Subcutaneous abdominal adipose tissue (tissue), 5 donors: Measurements from ENCODE around the gene LPCAT3.
A peak's percentile ranks its signal among the peaks of the same experiment; 100 is the strongest.

ENCODE experiments used
- H3K27ac ChIP-seq: one replicate; pipeline ENCODE4 v1.7.0; 2013; ENCODE audit warnings: low read depth, mild to moderate bottlenecking, inconsistent platforms, low read length, moderate library complexity
- H3K27me3 ChIP-seq, 5 donors: one replicate each; pipeline ENCODE4 v1.7.0; 2013; ENCODE audit warnings: low read length in 5 of 5, inconsistent platforms in 1 of 5; ENCODE audit not compliant: control insufficient read depth in 5 of 5, insufficient read depth in 4 of 5
- H3K36me3 ChIP-seq, 5 donors: one replicate each; pipeline ENCODE4 v1.7.0; 2013; ENCODE audit warnings: low read length in 5 of 5; ENCODE audit not compliant: control insufficient read depth in 5 of 5, insufficient read depth in 5 of 5
- H3K4me1 ChIP-seq, 5 donors: one replicate each; pipeline ENCODE4 v1.7.0; 2013; ENCODE audit warnings: low read length in 5 of 5, mild to moderate bottlenecking in 3 of 5, moderate library complexity in 1 of 5; ENCODE audit not compliant: control insufficient read depth in 5 of 5, insufficient read depth in 5 of 5
- H3K4me3 ChIP-seq, 5 donors: one replicate each; pipeline ENCODE4 v1.7.0; 2013; ENCODE audit warnings: low read length in 5 of 5, low read depth in 1 of 5
- H3K9ac ChIP-seq, 5 donors: one replicate each; pipeline ENCODE4 v1.7.0; 2013; ENCODE audit warnings: low read length in 5 of 5, mild to moderate bottlenecking in 4 of 5, moderate library complexity in 3 of 5
- H3K9me3 ChIP-seq, 5 donors: one replicate each; pipeline ENCODE4 v1.7.0; 2013; ENCODE audit warnings: low read length in 5 of 5; ENCODE audit not compliant: control insufficient read depth in 5 of 5
- donor health status: healthy.
- donor health status: healthy.
- donor health status: healthy.
- donor health status: healthy.
- donor health status: healthy.

LPCAT3 gene

GRCh38 chr12:6980740-6981139, 37.5 kb downstream of the LPCAT3 start:
- Histone ChIP-seq H3K27ac (no peak overlapping the region), H3K36me3 (peaks cover 15 to 79% (median 70%) of the 10 kb centered on the region in 5 donors), H3K27me3 (no peaks in the 10 kb centered on the region), H3K4me1 (no peaks in the 10 kb centered on the region), H3K4me3 (no peak overlapping the region), H3K9ac (no peak overlapping the region), H3K9me3 (no peaks in the 10 kb centered on the region)

GRCh38 chr12:6980075-6980474, 38.2 kb downstream of the LPCAT3 start:
- H3K36me3 ChIP-seq: peaks cover 19 to 86% (median 76%) of the 10 kb centered on the region in 5 donors

GRCh38 chr12:6979453-6979852, 38.8 kb downstream of the LPCAT3 start:
- no peaks in the 10 kb centered on the region for H3K27me3 ChIP-seq
- H3K9ac ChIP-seq: no peak overlapping the region
- H3K4me3 ChIP-seq: no peak overlapping the region
- peaks cover 25 to 90% (median 83%) of the 10 kb centered on the region in 5 donors for H3K36me3 ChIP-seq
- H3K9me3 ChIP-seq: no peaks in the 10 kb centered on the region
- no peaks in the 10 kb centered on the region for H3K4me1 ChIP-seq
- no peak overlapping the region for H3K27ac ChIP-seq

More at GRCh38 chr12:6980075-6980474, 38.2 kb downstream of the LPCAT3 start:
- no peaks in the 10 kb centered on the region for H3K27me3 ChIP-seq
- no peaks in the 10 kb centered on the region for H3K9me3 ChIP-seq
- H3K27ac ChIP-seq: no peak overlapping the region
- H3K4me1 ChIP-seq: no peaks in the 10 kb centered on the region
- H3K9ac ChIP-seq: no peak overlapping the region
- H3K4me3 ChIP-seq: no peak overlapping the region

GRCh38 chr12:6979021-6979420, 39.3 kb downstream of the LPCAT3 start:
- Histone ChIP-seq H3K4me3 (no peak overlapping the region), H3K4me1 (no peaks in the 10 kb centered on the region), H3K27me3 (no peaks in the 10 kb centered on the region), H3K27ac (no peak overlapping the region), H3K9ac (no peak overlapping the region), H3K36me3 (peaks cover 25 to 94% (median 87%) of the 10 kb centered on the region in 5 donors), H3K9me3 (no peaks in the 10 kb centered on the region)

GRCh38 chr12:6978611-6979011, 39.7 kb downstream of the LPCAT3 start:
- Histone ChIP-seq H3K9ac (no peak overlapping the region), H3K9me3 (no peaks in the 10 kb centered on the region), H3K4me1 (no peaks in the 10 kb centered on the region), H3K27me3 (no peaks in the 10 kb centered on the region), H3K36me3 (peaks cover 25 to 95% (median 90%) of the 10 kb centered on the region in 5 donors), H3K27ac (no peak overlapping the region), H3K4me3 (no peak overlapping the region)

GRCh38 chr12:6978188-6978587, 40.1 kb downstream of the LPCAT3 start:
- no peaks in the 10 kb centered on the region for H3K4me1 ChIP-seq
- H3K4me3 ChIP-seq: no peak overlapping the region
- H3K27me3 ChIP-seq: no peaks in the 10 kb centered on the region
- no peaks in the 10 kb centered on the region for H3K9me3 ChIP-seq
- peaks cover 22 to 92% (median 88%) of the 10 kb centered on the region in 5 donors for H3K36me3 ChIP-seq
- H3K9ac ChIP-seq: no peak overlapping the region
- H3K27ac ChIP-seq: no peak overlapping the region

- Histone ChIP-seq H3K27ac (no peak overlapping the region), H3K27me3 (no peaks in the 10 kb centered on the region), H3K4me3 (no peak overlapping the region), H3K9ac (peak overlapping the region in 1 of 5 donors; percentile 16), H3K9me3 (no peaks in the 10 kb centered on the region), H3K36me3 (peaks cover 19 to 87% (median 85%) of the 10 kb centered on the region in 5 donors), H3K4me1 (no peaks in the 10 kb centered on the region)
These were observed 40.6 kb downstream of the LPCAT3 start for GRCh38 chr12:6977653-6978052.

GRCh38 chr12:6975297-6976032, 42.8 kb downstream of the LPCAT3 start:
- Histone ChIP-seq H3K4me3 (no peak overlapping the region), H3K27me3 (no peaks in the 10 kb centered on the region), H3K4me1 (peaks cover 2 to 12% (median 8%) of the 10 kb centered on the region in 5 donors), H3K9ac (no peak overlapping the region), H3K36me3 (peaks cover 17 to 65% (median 63%) of the 10 kb centered on the region in 5 donors), H3K27ac (no peak overlapping the region), H3K9me3 (no peaks in the 10 kb centered on the region)

- H3K36me3 ChIP-seq: peaks cover 17 to 55% (median 52%) of the 10 kb centered on the region in 5 donors
- H3K27me3 ChIP-seq: no peaks in the 10 kb centered on the region
- H3K4me3 ChIP-seq: no peak overlapping the region
- no peaks in the 10 kb centered on the region for H3K9me3 ChIP-seq
- H3K4me1 ChIP-seq: peaks cover 4 to 24% (median 18%) of the 10 kb centered on the region in 5 donors
- H3K27ac ChIP-seq: no peak overlapping the region
- H3K9ac ChIP-seq: no peak overlapping the region
These were observed 44.1 kb downstream of the LPCAT3 start for GRCh38 chr12:6974180-6974579.

GRCh38 chr12:6970096-6970527, 48.2 kb downstream of the LPCAT3 start:
- Histone ChIP-seq H3K27me3 (no peaks in the 10 kb centered on the region), H3K4me1 (peaks cover 6 to 39% (median 24%) of the 10 kb centered on the region in 5 donors), H3K36me3 (peaks cover 12 to 55% (median 51%) of the 10 kb centered on the region in 5 donors), H3K9ac (peak overlapping the region; percentile 89 to 99 (median 94)), H3K4me3 (peak overlapping the region; percentile 89 to 99 (median 96)), H3K9me3 (no peaks in the 10 kb centered on the region), H3K27ac (peak overlapping the region; percentile 89)
